GM18511 (cell line): Measurements from ENCODE around the gene MACO1.
"Not testable (repeated sequence)": the region's sequence is repeated elsewhere in the genome, so short reads cannot be mapped to it uniquely, and the experiment has no call there.

Experiments
- ATAC-seq: cut with Tn5 transposase; IDR thresholded peaks from one replicate; pipeline ENCODE4 v1.9.1; 2021; ENCODE audit warnings: mild to moderate bottlenecking, moderate library complexity; ENCODE audit not compliant: unreplicated experiment

MACO1 gene

DNA sequence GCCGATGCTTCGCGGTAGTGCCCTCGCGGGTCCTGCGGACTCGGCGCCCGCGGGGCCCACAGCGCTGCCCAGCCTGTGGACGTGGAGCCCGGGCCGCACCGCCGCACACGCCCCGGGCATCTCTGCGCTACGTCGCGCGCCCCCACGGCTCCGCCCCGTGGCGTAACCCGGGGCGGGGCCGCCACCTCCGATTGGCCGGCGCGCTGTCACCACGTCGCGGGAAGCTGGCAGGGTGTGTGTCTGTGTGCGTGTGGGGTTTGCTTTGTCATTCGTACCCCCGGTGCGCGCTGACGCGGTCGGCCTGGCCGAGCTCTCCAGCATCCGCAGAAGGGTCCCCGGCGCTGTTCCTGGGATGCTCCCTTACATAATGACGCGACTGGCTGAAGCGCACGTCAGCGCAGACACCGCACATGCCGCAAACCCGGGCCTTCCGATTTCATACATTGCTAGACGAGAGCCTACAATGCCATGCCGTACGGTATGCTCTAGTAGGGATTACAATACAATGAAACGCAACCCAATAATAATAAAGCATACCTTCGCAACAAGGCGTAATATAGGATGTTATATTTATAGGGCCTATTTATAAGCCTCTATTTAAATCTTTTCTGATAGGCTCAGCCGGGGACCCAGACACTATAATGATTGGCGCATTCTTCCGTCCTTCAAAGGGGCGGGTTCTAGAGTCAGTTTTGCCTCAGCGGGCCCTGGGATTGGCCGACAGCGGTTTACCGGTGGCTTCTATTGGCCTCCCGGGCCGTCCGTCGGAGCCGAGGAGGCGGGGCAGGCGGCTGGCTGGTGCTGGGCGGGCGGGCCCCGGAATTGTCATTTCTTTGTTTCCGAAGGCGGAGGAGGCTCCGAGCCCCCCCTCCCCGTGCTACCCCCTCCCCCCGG is at the start of gene MACO1:
Gene MACO1 (plus strand): TSS at position 825 of the 894 bp plus-strand sequence. CDS start 202 bp downstream, outside the sequence.
- ATAC-seq, result peak; percentile 93

- ATAC-seq, result not testable (repeated sequence)
These were observed 48.2 kb upstream of the MACO1 start for GRCh38 chr1:25382543-25382942.

DNA sequence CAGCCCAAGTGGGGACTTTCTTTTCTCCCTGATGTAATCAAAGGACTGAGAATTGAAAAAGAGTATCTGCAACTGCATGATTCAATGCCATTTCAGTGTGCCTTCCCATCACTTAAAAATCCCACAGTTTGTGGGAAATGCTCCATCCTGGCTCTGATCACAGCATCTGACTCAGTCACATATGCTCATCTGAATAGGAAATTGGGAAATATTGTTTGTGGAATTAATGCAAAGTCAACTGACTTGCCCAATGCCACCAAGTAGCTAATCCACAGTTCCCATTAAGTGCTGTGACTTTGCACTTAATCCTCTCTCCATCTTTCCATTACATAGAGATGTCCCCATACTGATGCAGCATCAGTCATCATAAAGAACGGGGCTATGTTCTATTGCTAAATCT is 47.6 kb upstream of the MACO1 start:
- not testable (repeated sequence) for ATAC-seq

- not testable (repeated sequence) for ATAC-seq
These were observed 46.8 kb upstream of the MACO1 start for GRCh38 chr1:25383875-25384274.

DNA sequence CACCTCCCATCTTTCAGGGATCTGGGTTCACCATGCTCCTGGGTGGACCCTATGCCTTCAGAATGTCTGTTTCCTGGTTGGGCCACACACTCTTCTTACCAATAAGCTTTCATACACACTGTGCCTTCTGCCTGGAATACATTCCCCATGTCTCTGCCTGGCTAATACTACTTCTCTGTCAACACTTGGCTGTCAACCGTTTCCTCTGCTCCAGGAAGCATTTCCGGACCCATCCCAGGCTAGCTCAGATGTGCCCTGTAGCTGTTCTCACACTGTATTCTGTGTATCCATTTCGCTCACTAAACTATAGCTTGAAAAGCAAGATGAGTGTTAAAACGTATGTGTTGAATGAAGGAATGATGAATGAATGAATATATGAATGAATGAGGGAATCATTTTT is 43.6 kb upstream of the MACO1 start:
- not testable (repeated sequence) for ATAC-seq

GRCh38 chr1:25388691-25389090 is 42.0 kb upstream of the MACO1 start:
- not testable (repeated sequence) for ATAC-seq

GRCh38 chr1:25389721-25390120 is 41.0 kb upstream of the MACO1 start:
- ATAC-seq, result not testable (repeated sequence)

DNA sequence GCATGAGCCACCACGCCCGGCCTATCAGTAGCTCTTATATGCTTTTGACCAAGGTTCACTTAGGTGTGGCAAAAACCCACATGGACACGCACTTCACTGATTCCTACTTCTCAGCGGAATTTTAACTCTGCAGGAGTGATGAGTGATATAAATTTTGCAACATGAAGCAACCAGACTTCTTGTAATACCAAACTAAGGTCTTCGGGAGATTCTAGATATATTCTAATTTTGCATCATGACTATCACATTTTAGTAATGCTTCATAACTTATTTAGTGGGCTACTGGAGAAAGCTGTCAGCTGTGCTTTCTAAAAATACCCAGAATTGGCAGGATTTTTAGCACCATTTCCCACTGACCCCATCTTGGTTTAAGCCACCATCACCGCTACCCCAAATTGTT is 37.9 kb upstream of the MACO1 start:
- ATAC-seq, result no peak

DNA sequence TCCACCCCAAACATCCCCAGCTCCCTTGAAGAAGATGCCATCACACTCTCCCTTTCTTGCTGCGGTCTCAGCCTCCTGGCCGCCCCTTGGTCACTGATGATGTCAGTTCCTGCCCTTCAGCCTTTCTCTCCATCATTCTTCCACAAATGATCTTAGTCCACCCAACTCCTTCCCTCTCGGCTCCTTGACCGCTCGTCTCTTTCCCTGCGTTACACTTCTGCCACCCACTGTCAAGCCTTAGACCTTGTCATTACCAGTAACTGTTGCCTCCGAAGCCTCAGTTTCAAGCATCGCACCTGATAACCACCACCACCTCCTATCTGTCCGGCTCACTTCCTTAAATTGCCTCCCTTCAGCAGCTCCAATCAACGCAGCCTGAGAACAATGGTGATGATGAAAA is 33.1 kb upstream of the MACO1 start:
- ATAC-seq, result not testable (repeated sequence)

- not testable (repeated sequence) for ATAC-seq
These were observed 32.6 kb upstream of the MACO1 start for GRCh38 chr1:25398079-25398478.

DNA sequence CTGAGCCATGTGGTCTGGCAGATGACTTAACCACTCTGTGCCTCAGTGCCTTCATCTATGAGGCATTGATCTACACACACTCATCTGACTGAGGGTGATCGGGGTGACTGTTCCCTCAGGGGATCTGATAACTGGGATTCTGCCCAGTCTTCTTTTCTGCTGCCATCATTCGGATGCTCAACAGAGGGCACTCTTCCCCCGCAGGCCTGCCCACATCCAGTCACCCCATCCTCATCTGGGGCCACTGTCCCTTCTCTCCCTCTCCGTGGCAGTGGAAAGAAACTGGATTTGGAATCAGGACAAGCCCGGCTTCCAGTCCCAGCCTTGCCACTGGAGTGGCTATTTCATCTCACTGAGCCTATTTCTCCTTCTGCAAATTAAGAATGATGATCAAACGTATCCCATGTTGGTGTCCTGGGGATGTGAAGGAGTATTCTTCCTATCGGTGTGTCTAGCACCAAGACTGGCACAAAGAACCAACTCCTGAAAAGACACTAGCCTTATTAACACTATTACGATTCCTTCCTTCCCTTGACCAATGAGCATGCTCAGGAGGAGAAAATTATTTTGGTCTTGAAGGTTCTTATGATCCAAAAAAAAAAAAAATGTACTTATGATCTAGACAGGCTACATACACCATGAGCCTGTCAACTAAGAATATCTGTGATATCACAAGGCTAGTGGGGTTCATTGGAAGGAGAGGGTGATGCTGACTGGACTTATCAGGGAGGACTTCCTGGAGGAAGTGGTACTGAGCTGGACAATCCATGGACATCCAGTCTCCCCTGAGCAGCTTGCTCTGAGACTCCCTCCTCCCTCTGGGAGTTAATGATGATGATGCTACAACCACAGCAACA is 27.5 kb upstream of the MACO1 start:
- not testable (repeated sequence) for ATAC-seq

DNA sequence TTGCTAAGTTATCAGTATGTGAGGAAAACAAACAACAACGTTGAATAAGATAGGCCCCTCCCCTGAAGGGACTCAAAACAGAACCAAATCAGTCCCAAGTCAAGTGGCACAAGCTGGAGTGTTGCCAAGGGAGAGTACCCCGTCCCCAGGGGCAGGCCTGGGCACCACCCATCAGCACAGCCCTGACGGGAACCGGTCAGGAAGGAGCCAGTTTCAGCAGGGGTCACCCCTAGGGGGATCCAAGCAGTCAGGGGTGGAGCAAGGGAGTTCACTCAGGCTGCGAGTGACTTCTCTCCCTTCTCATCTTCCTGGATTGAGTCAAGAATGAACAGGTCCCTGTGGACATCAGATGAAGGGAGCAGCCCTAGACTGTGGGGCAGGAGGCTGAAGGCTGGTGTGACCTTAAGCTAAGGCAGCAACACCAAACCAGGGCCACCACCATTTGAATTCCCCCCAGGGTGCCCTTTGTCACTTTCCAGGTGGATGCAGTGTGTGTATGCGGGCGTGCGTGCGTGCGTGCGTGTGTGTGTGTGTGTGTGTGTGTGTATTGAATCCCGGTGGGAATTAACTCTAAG is 24.9 kb upstream of the MACO1 start:
- ATAC-seq, result not testable (repeated sequence)

GRCh38 chr1:25409641-25410427 is 20.9 kb upstream of the MACO1 start:
- ATAC-seq, result not testable (repeated sequence)

DNA sequence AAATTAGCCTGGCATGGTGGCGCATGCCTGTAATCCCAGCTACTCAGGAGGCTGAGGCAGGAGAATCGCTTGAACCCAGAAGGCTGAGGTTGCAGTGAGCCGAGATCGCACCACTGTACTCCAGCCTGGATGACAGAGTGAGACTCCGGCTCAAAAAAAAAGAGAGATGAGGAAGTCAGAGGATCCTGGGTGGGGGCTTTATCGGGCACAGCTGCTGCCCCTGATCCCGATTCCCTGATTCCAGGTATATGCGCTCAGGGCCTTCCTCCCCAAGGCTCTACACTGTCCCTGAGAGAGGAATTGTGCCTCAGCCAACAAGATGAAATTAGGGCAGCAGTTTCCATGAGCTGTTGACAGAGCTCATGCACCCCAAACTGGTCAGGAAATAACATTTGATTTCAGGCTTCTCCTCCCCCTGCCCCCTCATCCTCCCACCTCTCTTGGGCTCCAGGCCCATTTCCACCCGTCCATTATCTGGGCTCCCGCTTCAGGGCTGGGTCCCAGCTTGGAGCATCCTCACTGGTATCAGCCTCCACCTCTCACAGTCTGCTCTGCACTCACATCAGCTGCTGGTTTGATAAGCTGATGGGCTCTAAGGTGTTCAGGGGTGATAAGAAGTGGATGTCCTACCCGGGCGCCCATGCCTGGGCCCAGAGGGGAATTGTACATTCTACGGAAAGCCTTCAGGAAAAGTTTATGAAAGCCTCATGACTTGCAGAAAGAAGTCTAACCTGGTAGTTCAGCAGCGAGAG is 17.6 kb upstream of the MACO1 start:
- not testable (repeated sequence) for ATAC-seq

DNA sequence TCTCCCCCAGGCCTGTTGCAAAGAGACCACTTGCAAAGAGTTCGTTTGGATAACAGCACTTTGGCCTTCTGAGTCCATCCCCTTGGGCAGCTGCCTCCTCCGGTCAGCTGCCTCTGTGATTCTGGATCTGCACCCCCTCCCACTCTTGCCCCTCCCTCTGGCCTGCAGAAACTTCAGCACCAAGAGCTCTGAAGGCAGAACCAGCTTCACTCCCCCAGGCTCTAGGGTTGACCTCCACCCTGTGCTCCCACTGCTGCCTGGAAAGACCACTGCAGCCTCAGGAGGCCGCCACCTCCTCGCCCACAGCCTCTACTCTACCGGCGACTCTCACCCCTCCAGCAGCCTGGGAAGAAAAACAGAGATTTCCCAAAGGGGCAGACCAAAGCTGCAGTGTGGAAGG is 16.5 kb upstream of the MACO1 start:
- not testable (repeated sequence) for ATAC-seq

DNA sequence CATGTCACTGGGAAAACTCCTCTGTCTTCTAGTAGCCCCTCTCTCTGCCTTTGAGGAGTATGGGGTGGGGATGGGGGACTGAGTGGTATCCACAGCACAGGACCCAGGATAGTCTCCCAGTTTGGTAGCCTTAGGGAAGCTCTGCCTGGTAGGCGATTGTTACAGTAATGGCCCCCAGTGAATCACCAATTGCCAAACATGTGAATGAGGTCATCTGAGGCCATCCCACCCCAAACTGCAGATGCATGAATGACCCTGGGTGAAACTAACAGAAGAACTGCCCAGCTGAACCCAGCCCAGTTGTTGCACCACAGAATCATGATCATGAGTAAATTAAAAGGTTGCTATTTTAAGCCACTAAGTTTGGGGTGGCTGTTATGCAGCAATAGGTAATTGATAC is 16.1 kb upstream of the MACO1 start:
- ATAC-seq, result not testable (repeated sequence)

DNA sequence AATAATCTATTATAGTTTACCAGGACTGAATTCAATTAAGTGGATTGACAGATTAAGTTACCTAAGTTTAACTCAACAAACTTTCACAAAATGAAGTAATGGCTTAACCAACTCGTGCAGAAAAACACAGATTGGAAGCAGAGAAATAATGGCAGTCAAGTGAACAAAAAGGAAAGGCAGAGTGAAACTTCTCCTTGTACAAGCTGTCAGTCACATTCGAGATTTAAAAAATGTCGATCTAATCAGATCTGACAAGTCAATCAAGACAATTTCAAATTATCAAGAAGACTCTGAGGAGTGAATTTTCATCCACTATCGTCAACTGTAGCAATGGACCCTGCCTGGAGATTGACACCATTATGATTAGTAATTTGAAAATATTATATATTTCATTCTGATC is 13.4 kb upstream of the MACO1 start:
- not testable (repeated sequence) for ATAC-seq

DNA sequence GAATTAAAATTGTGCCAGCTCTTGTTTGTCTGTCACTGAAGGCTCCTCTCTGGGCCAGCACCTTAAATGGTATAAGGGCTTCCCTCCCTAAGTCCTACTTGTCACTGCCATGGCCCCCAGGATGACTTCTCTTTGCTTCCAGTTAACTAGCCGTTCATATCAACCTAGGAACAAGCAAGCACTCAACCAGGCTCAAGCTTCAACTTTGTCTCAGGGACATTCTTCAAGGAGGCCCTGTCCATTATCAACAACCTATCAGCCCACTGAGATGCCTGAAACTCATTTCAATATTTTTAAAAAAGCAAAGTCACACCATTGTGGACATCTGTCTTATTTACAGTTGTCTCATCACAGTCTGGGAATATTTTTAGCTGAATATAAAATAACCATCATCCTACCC is 11.4 kb upstream of the MACO1 start:
- ATAC-seq, result not testable (repeated sequence)

GRCh38 chr1:25420715-25421114 is 10.0 kb upstream of the MACO1 start, which contains the start of gene RHCE:
RHCE (minus strand) TSS chr1:25420825; CDS start chr1:25420786, 39 bp downstream.
- not testable (repeated sequence) for ATAC-seq
